Measurements from ENCODE around the gene MAPK8IP3.

Gene MAPK8IP3

GRCh38 chr16:1734816-1735215, 28.8 kb downstream of the MAPK8IP3 start:
- no peaks in the 10 kb centered on the region for H3K79me2 ChIP-seq (ENCODE audit: low read length)
- H3K27me3 ChIP-seq (ENCODE audit: low read depth, low read length): no peaks in the 10 kb centered on the region
- H3K27ac ChIP-seq (ENCODE audit: low read length): no peak overlapping the region
- peaks cover 17% of the 10 kb centered on the region for H3K36me3 ChIP-seq (replicated peaks; ENCODE audit: low read depth, low read length)
- H3K9me3 ChIP-seq (ENCODE audit: insufficient read depth, low read length): no peaks in the 10 kb centered on the region
- H3K4me1 ChIP-seq (ENCODE audit: low read length): no peaks in the 10 kb centered on the region
- no peak overlapping the region for H2AFZ ChIP-seq (ENCODE audit: low read depth, low read length)
- H3K4me3 ChIP-seq (ENCODE audit: low read length): no peak overlapping the region
- no peak overlapping the region for H3K4me2 ChIP-seq (ENCODE audit: low read length)
- no peak overlapping the region for H3K9ac ChIP-seq (ENCODE audit: low read length)
- no peak for TF ChIP-seq CTCF (IDR thresholded peaks at IDR 0.05; ENCODE audit: low read depth, low read length)
- TF ChIP-seq EZH2phosphoT487 (IDR thresholded peaks at IDR 0.05; ENCODE audit: low read depth): no peak
- no peaks in the 10 kb centered on the region for H4K20me1 ChIP-seq (ENCODE audit: insufficient read depth, low read length)

GRCh38 chr16:1740234-1740633, 34.2 kb downstream of the MAPK8IP3 start:
- H2AFZ ChIP-seq (ENCODE audit: low read depth, low read length): no peak overlapping the region
- no peaks in the 10 kb centered on the region for H3K36me3 ChIP-seq (replicated peaks; ENCODE audit: low read depth, low read length)
- no peak for TF ChIP-seq CTCF (IDR thresholded peaks at IDR 0.05; ENCODE audit: low read depth, low read length)
- TF ChIP-seq EZH2phosphoT487 (IDR thresholded peaks at IDR 0.05; ENCODE audit: low read depth): no peak

GRCh38 chr16:1740781-1741490, 34.9 kb downstream of the MAPK8IP3 start:
- Histone ChIP-seq H4K20me1 (ENCODE audit: insufficient read depth, low read length) (no peaks in the 10 kb centered on the region), H3K27ac (ENCODE audit: low read length) (no peak overlapping the region), H3K79me2 (ENCODE audit: low read length) (no peaks in the 10 kb centered on the region), H3K27me3 (ENCODE audit: low read depth, low read length) (no peaks in the 10 kb centered on the region), H3K9me3 (ENCODE audit: insufficient read depth, low read length) (no peaks in the 10 kb centered on the region), H3K4me2 (ENCODE audit: low read length) (no peak overlapping the region), H3K36me3 (replicated peaks; ENCODE audit: low read depth, low read length) (no peaks in the 10 kb centered on the region), H2AFZ (ENCODE audit: low read depth, low read length) (no peak overlapping the region), H3K4me3 (ENCODE audit: low read length) (no peak overlapping the region), H3K4me1 (ENCODE audit: low read length) (no peaks in the 10 kb centered on the region), H3K9ac (ENCODE audit: low read length) (no peak overlapping the region)
- TF ChIP-seq EZH2phosphoT487 (IDR thresholded peaks at IDR 0.05; ENCODE audit: low read depth): no peak
- no peak for TF ChIP-seq CTCF (IDR thresholded peaks at IDR 0.05; ENCODE audit: low read depth, low read length)

More at GRCh38 chr16:1740234-1740633, 34.2 kb downstream of the MAPK8IP3 start:
- Histone ChIP-seq H3K9me3 (ENCODE audit: insufficient read depth, low read length) (no peaks in the 10 kb centered on the region), H3K27ac (ENCODE audit: low read length) (no peak overlapping the region), H3K4me3 (ENCODE audit: low read length) (no peak overlapping the region), H4K20me1 (ENCODE audit: insufficient read depth, low read length) (no peaks in the 10 kb centered on the region), H3K4me2 (ENCODE audit: low read length) (no peak overlapping the region), H3K9ac (ENCODE audit: low read length) (no peak overlapping the region), H3K79me2 (ENCODE audit: low read length) (no peaks in the 10 kb centered on the region), H3K4me1 (ENCODE audit: low read length) (no peaks in the 10 kb centered on the region), H3K27me3 (ENCODE audit: low read depth, low read length) (no peaks in the 10 kb centered on the region)

- Histone ChIP-seq H3K4me2 (ENCODE audit: low read length) (no peak overlapping the region), H2AFZ (ENCODE audit: low read depth, low read length) (no peak overlapping the region), H3K4me1 (ENCODE audit: low read length) (no peaks in the 10 kb centered on the region), H3K27ac (ENCODE audit: low read length) (no peak overlapping the region), H3K27me3 (ENCODE audit: low read depth, low read length) (no peaks in the 10 kb centered on the region), H3K36me3 (replicated peaks; ENCODE audit: low read depth, low read length) (no peaks in the 10 kb centered on the region), H3K79me2 (ENCODE audit: low read length) (no peaks in the 10 kb centered on the region), H4K20me1 (ENCODE audit: insufficient read depth, low read length) (no peaks in the 10 kb centered on the region), H3K9me3 (ENCODE audit: insufficient read depth, low read length) (no peaks in the 10 kb centered on the region), H3K9ac (ENCODE audit: low read length) (no peak overlapping the region), H3K4me3 (ENCODE audit: low read length) (no peak overlapping the region)
- TF ChIP-seq CTCF (IDR thresholded peaks at IDR 0.05; ENCODE audit: low read depth, low read length) (no peak), EZH2phosphoT487 (IDR thresholded peaks at IDR 0.05; ENCODE audit: low read depth) (no peak)
These were observed 35.7 kb downstream of the MAPK8IP3 start for GRCh38 chr16:1741553-1742165.
